PFSK-1 (cell line): ENCODE measurements around the gene NRDE2.

Experiments used
- FOXP2 ChIP-seq: optimal IDR thresholded peaks from 2 replicates; pipeline ENCODE3; 2011; ENCODE audit warnings: borderline replicate concordance, control low read depth, inconsistent platforms; ENCODE audit not compliant: insufficient read depth; ENCODE audit errors: extremely low read length, extremely low read depth
- POLR2AphosphoS5 ChIP-seq: IDR thresholded peaks from 2 replicates; pipeline ENCODE4 v1.6.1; 2012; ENCODE audit warnings: low read depth, mild to moderate bottlenecking, control low read depth, low read length, moderate library complexity
- REST ChIP-seq, 2 experiments: IDR thresholded peaks; 2 replicates each; pipeline versions ENCODE4 v1.6.1 to v1.8.0; 2011 to 2012; ENCODE audit warnings: low read depth in 2 of 2, low read length in 2 of 2, control low read depth in 1 of 2, inconsistent platforms in 1 of 2, mild to moderate bottlenecking in 1 of 2, moderate library complexity in 1 of 2; ENCODE audit not compliant: insufficient read depth in 1 of 2
- SIN3A ChIP-seq: IDR thresholded peaks from 2 replicates; pipeline ENCODE4 v1.6.1; 2012; ENCODE audit warnings: mild to moderate bottlenecking, low read length, moderate library complexity, borderline replicate concordance; ENCODE audit not compliant: insufficient read depth
- TAF1 ChIP-seq: IDR thresholded peaks from 2 replicates; pipeline ENCODE4 v1.6.1; 2012; ENCODE audit warnings: low read length, control low read depth, borderline replicate concordance; ENCODE audit not compliant: insufficient read depth

- TF ChIP-seq POLR2AphosphoS5 (no peak), FOXP2 (no peak), TAF1 (no peak), REST (IDR thresholded peaks at IDR 0.05; ENCODE audit: insufficient read depth in 1 of 2, low read depth in 2 of 2, low read length in 2 of 2) (no peak), SIN3A (no peak)
Measured at GRCh38 chr14:90332271-90332584, 487 bp upstream of the NRDE2 start.
